GM12878 (cell line): ENCODE measurements around the gene NCS1. TPM values are rescaled to one million over a fixed set of nuclear protein-coding genes. Genes with fewer than 3 reads are reported as not detected.

Experiments used
- ATAC-seq: fragments of 200-7000 bp; cut with Tn5 transposase; 3 replicates; pipeline ENCODE4 v1.9.1; 2020; ENCODE audit warnings: mild to moderate bottlenecking, moderate library complexity
- BruUV-seq: library from RNA; stranded (reverse); fragments of 400-500 nt; replicated peaks from 2 replicates; lab custom pipeline; 2021; lab: Mats Ljungman, UMichigan
- CTCF ChIA-PET: fragments of 300-600 bp; sonication (Branson Sonifier 250); formaldehyde crosslinking; extraction: SDS; loops from one replicate; lab custom pipeline; 2021; ENCODE audit warnings: inconsistent platforms; lab: Yijun Ruan, JAX
- POLR2A ChIA-PET: fragments of 350-600 bp; formaldehyde crosslinking; extraction: SDS; loops from one replicate; lab custom pipeline; 2021; ENCODE audit warnings: inconsistent platforms; lab: Charles Lee
- RAD21 ChIA-PET: fragments of 300-600 bp; sonication (Branson Sonifier 250); formaldehyde crosslinking; loops from one replicate; lab custom pipeline; 2023; ENCODE audit warnings: antibody characterized with exemption; ENCODE audit not compliant: unreplicated experiment; lab: Charles Lee
- SMC1A ChIA-PET: fragments of 300-600 bp; sonication (Branson Sonifier 250); formaldehyde crosslinking; loops from one replicate; lab custom pipeline; 2023; ENCODE audit not compliant: unreplicated experiment, uncharacterized antibody; lab: Charles Lee
- DNase-seq: peaks from one replicate; pipeline ENCODE4 v3.0.0-alpha.2; 2011; ENCODE audit warnings: low read depth, low spot score
- FAIRE-seq: peaks from 3 replicates; lab custom pipeline; 2011; peaks lifted over from hg19 to GRCh38; lab: Jason Lieb, UNC
- H2AFZ ChIP-seq: 2 replicates; pipeline ENCODE4 v1.6.0; 2011; ENCODE audit warnings: low read depth, low read length, control low read depth; ENCODE audit not compliant: control insufficient read depth
- H3K27ac ChIP-seq: 2 replicates; pipeline ENCODE4 v1.5.1; 2011; ENCODE audit warnings: control low read depth; ENCODE audit not compliant: control insufficient read depth, insufficient read depth
- H3K27me3 ChIP-seq, 2 experiments: replicated peaks in 1 of 2; 2 replicates each; pipeline versions ENCODE4 v1.6.0 to v1.6.1; 2011; ENCODE audit warnings: low read length in 1 of 2; ENCODE audit not compliant: control insufficient read depth in 2 of 2, insufficient read depth in 2 of 2
- H3K36me3 ChIP-seq, 2 experiments: 2 replicates each; pipeline ENCODE4 v1.5.1; 2011; ENCODE audit warnings: low read length in 1 of 2; ENCODE audit not compliant: control insufficient read depth in 2 of 2, insufficient read depth in 2 of 2
- H3K4me1 ChIP-seq: 2 replicates; pipeline ENCODE4 v1.6.1; 2011; ENCODE audit warnings: mild to moderate bottlenecking, low read length, moderate library complexity, mixed read lengths; ENCODE audit not compliant: control insufficient read depth, insufficient read depth
- H3K4me2 ChIP-seq: 2 replicates; pipeline ENCODE4 v1.6.0; 2011; ENCODE audit warnings: control low read depth; ENCODE audit not compliant: control insufficient read depth, insufficient read depth
- H3K4me3 ChIP-seq: fragments of 200-600 bp; sonication (generic); 2 replicates; pipeline ENCODE4 v1.5.1; 2016
- H3K79me2 ChIP-seq: 2 replicates; pipeline ENCODE4 v1.6.0; 2011; ENCODE audit warnings: low read length; ENCODE audit not compliant: control insufficient read depth, insufficient read depth
- H3K9ac ChIP-seq: 2 replicates; pipeline ENCODE4 v1.8.0; 2011; ENCODE audit warnings: low read length, control low read depth, mixed read lengths; ENCODE audit not compliant: control insufficient read depth, insufficient read depth
- H3K9me3 ChIP-seq: replicated peaks from 3 replicates; pipeline ENCODE4 v1.5.1; 2011; ENCODE audit warnings: mild to moderate bottlenecking, low read length; ENCODE audit not compliant: control insufficient read depth, insufficient read depth
- H4K20me1 ChIP-seq: 2 replicates; pipeline ENCODE4 v1.6.0; 2011; ENCODE audit not compliant: control insufficient read depth, insufficient read depth
- ATF3 ChIP-seq: IDR thresholded peaks from 2 replicates; pipeline ENCODE4 v1.6.1; 2011; ENCODE audit warnings: low read depth, mild to moderate bottlenecking, low read length, moderate library complexity, borderline replicate concordance; ENCODE audit errors: extremely low read depth
- BCL11A ChIP-seq: IDR thresholded peaks from 2 replicates; pipeline ENCODE4 v1.6.1; 2011; ENCODE audit warnings: low read depth, low read length
- CHD1 ChIP-seq: IDR thresholded peaks from 2 replicates; pipeline ENCODE4 v1.6.1; 2012; ENCODE audit warnings: low read depth, low read length, improper control_type of control experiment
- CREM ChIP-seq: IDR thresholded peaks from 2 replicates; pipeline ENCODE4 v1.6.1; 2014; ENCODE audit warnings: antibody characterized with exemption, low read depth
- HCFC1 ChIP-seq: fragments of 150-350 bp; IDR thresholded peaks from 2 replicates; pipeline ENCODE4 v1.6.1; 2014; ENCODE audit warnings: low read length
- HDAC2 ChIP-seq: fragments of 200-600 bp; sonication (generic); IDR thresholded peaks from 2 replicates; pipeline ENCODE4 v1.6.1; 2017
- IRF3 ChIP-seq: fragments of 450-650 bp; IDR thresholded peaks from 2 replicates; pipeline ENCODE4 v1.6.1; 2014; ENCODE audit warnings: mild to moderate bottlenecking
- KDM1A ChIP-seq: fragments of 200-600 bp; sonication (generic); IDR thresholded peaks from 2 replicates; pipeline ENCODE4 v1.6.1; 2016; ENCODE audit warnings: borderline replicate concordance
- MEF2A ChIP-seq: IDR thresholded peaks from 2 replicates; pipeline ENCODE4 v1.6.1; 2011; ENCODE audit warnings: low read depth, mild to moderate bottlenecking, low read length, moderate library complexity; ENCODE audit not compliant: insufficient read depth
- PBX3 ChIP-seq: IDR thresholded peaks from 2 replicates; pipeline ENCODE4 v1.6.1; 2011; ENCODE audit warnings: mild to moderate bottlenecking, low read depth, low read length, moderate library complexity; ENCODE audit not compliant: insufficient replicate concordance
- PML ChIP-seq: IDR thresholded peaks from 2 replicates; pipeline ENCODE4 v1.6.1; 2012; ENCODE audit warnings: low read length, inconsistent platforms
- RAD21 ChIP-seq: IDR thresholded peaks from 2 replicates; pipeline ENCODE4 v1.6.1; 2011; ENCODE audit warnings: mild to moderate bottlenecking, low read depth, low read length, moderate library complexity; ENCODE audit not compliant: insufficient read depth
- REST ChIP-seq: IDR thresholded peaks from 2 replicates; pipeline ENCODE4 v1.6.1; 2012; ENCODE audit warnings: mild to moderate bottlenecking, low read depth, low read length
- RFX5 ChIP-seq: IDR thresholded peaks from 2 replicates; pipeline ENCODE4 v1.6.1; 2011; ENCODE audit warnings: low read depth, low read length, improper control_type of control experiment
- ZBTB11 ChIP-seq: fragments of 450-650 bp; formaldehyde crosslinking; IDR thresholded peaks from 2 replicates; pipeline ENCODE4 v1.5.0; 2022; ENCODE audit warnings: mild to moderate bottlenecking, missing genetic modification characterization
- ZNF207 ChIP-seq: fragments of 450-650 bp; IDR thresholded peaks from 2 replicates; pipeline ENCODE4 v1.6.1; 2014; ENCODE audit warnings: antibody characterized with exemption, mild to moderate bottlenecking, borderline replicate concordance
- WGBS: methylation state at CpG from one replicate; pipeline ENCODE4 v1.1.6; 2016; ENCODE audit warnings: low lambda C conversion rate; ENCODE audit not compliant: insufficient replicate concordance, insufficient coverage; ENCODE audit errors: missing lambda C conversion rate; 5-methylcytosine and 5-hydroxymethylcytosine counted together
- in situ Hi-C: fragments of 300-500 bp; cut with MboI; formaldehyde crosslinking; loops from 9 replicates; pipeline ENCODE4 v1.14.3; 2018; ENCODE audit warnings: mixed read lengths
- intact Hi-C: fragments of 100-400 bp; cut with micrococcal nuclease; formaldehyde crosslinking; loops from one replicate; pipeline ENCODE4 v1.14.2; 2022; ENCODE audit not compliant: unreplicated experiment
- polyA plus RNA-seq, 11 experiments: library from polyadenylated mRNA; depleted of rRNA in 4 of 11; unstranded in 6 of 11; stranded (reverse) in 5 of 11; fragments of >200 nt; fragmentation: Nextera tagmentation in 4 of 11; fragmentation: Illumina TruSeq in 1 of 11; extraction: Ambion mirVana in 4 of 11; extraction: Trizol in 1 of 11; gene quantifications; 1 replicate in 1 of 11; 2 replicates in 10 of 11; pipeline versions ENCODE4 v1.2.1 to v1.2.3, GENCODE V29; 2011 to 2016; ENCODE audit warnings: inconsistent platforms in 2 of 11, missing spikeins in 2 of 11, low read depth in 1 of 11
- total RNA-seq, 4 experiments: library from RNA; depleted of rRNA in 3 of 4; stranded (reverse); fragments of >200 nt in 3 of 4; fragmentation: Illumina TruSeq in 1 of 4; extraction: Trizol in 1 of 4; gene quantifications; 2 replicates each; pipeline versions ENCODE4 v1.2.1 to v1.2.3, GENCODE V29; 2013 to 2021

Gene NCS1
- total and polyA plus RNA-seq, 10 of the 15 experiments (the other 5 are each of a cell fraction or from before 2014, with no cell fraction given) = 0.04 to 0.22 (median 0.06) TPM; not detected in 4

- Histone ChIP-seq H3K4me2 (no peak overlapping the region), H3K4me3 (no peak overlapping the region), H3K9ac (no peak overlapping the region), H3K27ac (no peak overlapping the region), H3K4me1 (peaks cover 5% of the 10 kb centered on the region), H3K79me2 (no peaks in the 10 kb centered on the region), H3K36me3 (no peaks in the 10 kb centered on the region), H3K9me3 (no peaks in the 10 kb centered on the region), H4K20me1 (no peaks in the 10 kb centered on the region), H2AFZ (no peak overlapping the region), H3K27me3 (no peaks in the 10 kb centered on the region)
- ATAC-seq = no peak
- ChIA-PET RAD21 (no interaction called here), CTCF (interaction anchor here (1.1 to 5.0 kb wide), 4 partner anchors 9 to 456 kb away, joined by 3 to 35 read pairs (median 4); no protein-coding TSS in a partner anchor), POLR2A (no interaction called here), SMC1A (no interaction called here)
- no TSS peak for BruUV-seq
- in situ Hi-C loops (loop anchor here (10.0 kb wide), 1 partner anchor 371 kb away; no protein-coding TSS in a partner anchor), intact Hi-C loops (no loop called here)
- no peak for FAIRE-seq
- WGBS = 67% methylated on average over 11 of the region's 11 CpGs
- DNase-seq = no peak
- TF ChIP-seq HCFC1 = no peak
- TF ChIP-seq MEF2A = no peak
- TF ChIP-seq IRF3 = no peak
- no peak for TF ChIP-seq CHD1
- TF ChIP-seq RFX5 = no peak
- TF ChIP-seq HDAC2 = no peak
- TF ChIP-seq BCL11A = no peak
- TF ChIP-seq CREM = no peak
- TF ChIP-seq REST = no peak
- no peak for TF ChIP-seq PML
- no peak for TF ChIP-seq ZNF207
- TF ChIP-seq RAD21 = no peak
- TF ChIP-seq ZBTB11 (CRISPR knock-in tag) = no peak
- TF ChIP-seq PBX3 = no peak
- no peak for TF ChIP-seq ATF3
- no peak for TF ChIP-seq KDM1A
Measured at GRCh38 chr9:130245474-130245873, 73.3 kb downstream of the NCS1 start.
